Measurements from ENCODE around the gene GIMD1.

The GIMD1 gene

GRCh38 chr4:106353786-106354185 lies 14.8 kb downstream of the GIMD1 start:
- no peak overlapping the region for H3K4me3 ChIP-seq (replicated peaks in 1 of 2; ENCODE audit: low read depth in 2 of 2, low read length in 2 of 2)
- DNase-seq (ENCODE audit: low read depth in 2 of 2) = peak in 1 of 2 donors; percentile 32
- no peak for TF ChIP-seq CTCF (IDR thresholded peaks at IDR 0.05; ENCODE audit: low read depth, low read length)

- DNase-seq (ENCODE audit: low read depth in 2 of 2) = no peak
- TF ChIP-seq CTCF (IDR thresholded peaks at IDR 0.05; ENCODE audit: low read depth, low read length) = no peak
- no peak overlapping the region for H3K4me3 ChIP-seq (replicated peaks in 1 of 2; ENCODE audit: low read depth in 2 of 2, low read length in 2 of 2)
These were observed 17.6 kb downstream of the GIMD1 start for GRCh38 chr4:106351016-106351415.

GRCh38 chr4:106347167-106347566 lies 21.4 kb downstream of the GIMD1 start:
- no peak for DNase-seq (ENCODE audit: low read depth in 2 of 2)
- no peak overlapping the region for H3K4me3 ChIP-seq (replicated peaks in 1 of 2; ENCODE audit: low read depth in 2 of 2, low read length in 2 of 2)
- TF ChIP-seq CTCF (IDR thresholded peaks at IDR 0.05; ENCODE audit: low read depth, low read length) = no peak

- no peak overlapping the region for H3K4me3 ChIP-seq (replicated peaks in 1 of 2; ENCODE audit: low read depth in 2 of 2, low read length in 2 of 2)
- no peak for TF ChIP-seq CTCF (IDR thresholded peaks at IDR 0.05; ENCODE audit: low read depth, low read length)
- DNase-seq (ENCODE audit: low read depth in 2 of 2) = peak; percentile 41 to 52
These were observed 24.0 kb downstream of the GIMD1 start for GRCh38 chr4:106344647-106344970.

- no peak for TF ChIP-seq CTCF (IDR thresholded peaks at IDR 0.05; ENCODE audit: low read depth, low read length)
- DNase-seq (ENCODE audit: low read depth in 2 of 2) = no peak
- H3K4me3 ChIP-seq (replicated peaks in 1 of 2; ENCODE audit: low read depth in 2 of 2, low read length in 2 of 2) = no peak overlapping the region
These were observed 24.5 kb downstream of the GIMD1 start for GRCh38 chr4:106343865-106344646.

GRCh38 chr4:106340774-106341173 lies 27.8 kb downstream of the GIMD1 start:
- TF ChIP-seq CTCF (IDR thresholded peaks at IDR 0.05; ENCODE audit: low read depth, low read length) = no peak
- DNase-seq (ENCODE audit: low read depth in 2 of 2) = no peak
- no peak overlapping the region for H3K4me3 ChIP-seq (replicated peaks in 1 of 2; ENCODE audit: low read depth in 2 of 2, low read length in 2 of 2)

GRCh38 chr4:106339431-106339830 lies 29.1 kb downstream of the GIMD1 start:
- DNase-seq (ENCODE audit: low read depth in 2 of 2) = no peak
- H3K4me3 ChIP-seq (replicated peaks in 1 of 2; ENCODE audit: low read depth in 2 of 2, low read length in 2 of 2) = no peak overlapping the region
- no peak for TF ChIP-seq CTCF (IDR thresholded peaks at IDR 0.05; ENCODE audit: low read depth, low read length)

Data from cardiac fibroblast (primary cell).